HepG2 (cell line): ENCODE data around the gene GLS2. TPM values are rescaled to one million over a fixed set of nuclear protein-coding genes. Genes with fewer than 3 reads are reported as not detected.

Source experiments
- ATAC-seq: fragments of 200-7000 bp; cut with Tn5 transposase; 3 replicates; pipeline ENCODE4 v1.9.1; 2020; ENCODE audit warnings: mild to moderate bottlenecking, moderate library complexity
- BruUV-seq: library from RNA; stranded (reverse); fragments of 400-500 nt; replicated peaks from 2 replicates; lab custom pipeline; 2021; lab: Mats Ljungman, UMichigan
- CTCF ChIA-PET: fragments of 300-600 bp; formaldehyde crosslinking; extraction: SDS; loops from one replicate; lab custom pipeline; 2021; ENCODE audit warnings: low total read pairs, inconsistent platforms, low intra/inter-chr PET ratio; lab: Yijun Ruan, JAX
- POLR2A ChIA-PET: fragments of 350-600 bp; sonication (Branson Sonifier 250); formaldehyde crosslinking; loops from one replicate; lab custom pipeline; 2020; ENCODE audit warnings: antibody characterized with exemption, inconsistent platforms; lab: Yijun Ruan, JAX
- DNase-seq: peaks from one replicate; pipeline ENCODE4 v3.0.0-alpha.2; 2015; ENCODE audit warnings: low spot score
- FAIRE-seq: peaks from 3 replicates; lab custom pipeline; 2011; peaks lifted over from hg19 to GRCh38; lab: Jason Lieb, UNC
- H2AFZ ChIP-seq: one replicate; pipeline ENCODE4 v1.6.1; 2011; ENCODE audit warnings: low read length, inconsistent platforms
- H3K27ac ChIP-seq: fragments of 300-600 bp; 3 replicates; pipeline ENCODE4 v1.8.0; 2011; ENCODE audit warnings: mixed run types, mild to moderate bottlenecking, mixed read lengths, low read length, inconsistent platforms; ENCODE audit not compliant: insufficient read depth; ENCODE audit errors: extremely low read length
- H3K27me3 ChIP-seq, 2 experiments: fragments of 200-600 bp in 1 of 2; 2 replicates in 1 of 2; 3 replicates in 1 of 2; pipeline versions ENCODE4 v1.6.0 to v1.8.0; 2011; ENCODE audit warnings: low read length in 2 of 2, mild to moderate bottlenecking in 2 of 2, moderate library complexity in 2 of 2, inconsistent platforms in 1 of 2; ENCODE audit not compliant: insufficient read depth in 2 of 2, control insufficient read depth in 1 of 2
- H3K36me3 ChIP-seq, 2 experiments: fragments of 200-600 bp in 1 of 2; replicated peaks in 1 of 2; 2 replicates in 1 of 2; 3 replicates in 1 of 2; pipeline versions ENCODE4 v1.5.1 to v1.8.0; 2011; ENCODE audit warnings: low read length in 2 of 2, inconsistent platforms in 1 of 2; ENCODE audit not compliant: insufficient read depth in 2 of 2, control insufficient read depth in 1 of 2
- H3K4me1 ChIP-seq: 2 replicates; pipeline ENCODE4 v1.5.1; 2012; ENCODE audit warnings: low read length, inconsistent platforms; ENCODE audit not compliant: insufficient read depth
- H3K4me2 ChIP-seq: 2 replicates; pipeline ENCODE4 v1.6.0; 2011; ENCODE audit warnings: low read depth, low read length, inconsistent platforms
- H3K4me3 ChIP-seq, 3 experiments: fragments of 200-600 bp in 1 of 3; sonication (generic), shearing (Covaris generic) in 1 of 3; replicated peaks in 1 of 3; 2 replicates each; pipeline ENCODE4 v1.5.1; 2011 to 2016; ENCODE audit warnings: low read length in 3 of 3, inconsistent platforms in 2 of 3, low read depth in 2 of 3, mild to moderate bottlenecking in 2 of 3, control low read depth in 1 of 3, mixed read lengths in 1 of 3; ENCODE audit not compliant: insufficient read depth in 1 of 3
- H3K79me2 ChIP-seq: one replicate; pipeline ENCODE4 v1.6.1; 2011; ENCODE audit warnings: low read length, inconsistent platforms; ENCODE audit not compliant: insufficient read depth
- H3K9ac ChIP-seq: 2 replicates; pipeline ENCODE4 v1.6.0; 2011; ENCODE audit warnings: mild to moderate bottlenecking, low read depth, low read length, inconsistent platforms; ENCODE audit not compliant: insufficient read depth
- H3K9me3 ChIP-seq: 2 replicates; pipeline ENCODE4 v1.5.1; 2012; ENCODE audit warnings: mild to moderate bottlenecking, low read length
- H4K20me1 ChIP-seq: 2 replicates; pipeline ENCODE4 v1.6.0; 2011; ENCODE audit warnings: inconsistent platforms, mild to moderate bottlenecking, low read length, moderate library complexity; ENCODE audit not compliant: insufficient read depth
- ARNT2 ChIP-seq: sonication (generic); formaldehyde crosslinking; IDR thresholded peaks from 2 replicates; pipeline ENCODE4 v1.8.0; 2022; ENCODE audit warnings: mild to moderate bottlenecking, low read depth, missing genetic modification reagents, moderate library complexity
- FOSL1 ChIP-seq: sonication (generic); formaldehyde crosslinking; IDR thresholded peaks from 2 replicates; pipeline ENCODE4 v1.9.0; 2021; ENCODE audit warnings: missing genetic modification reagents, borderline replicate concordance
- FOXM1 ChIP-seq: sonication (generic); formaldehyde crosslinking; IDR thresholded peaks from 2 replicates; pipeline ENCODE4 v1.5.0; 2020; ENCODE audit warnings: missing genetic modification reagents
- GABPB1 ChIP-seq: IDR thresholded peaks from 2 replicates; pipeline ENCODE4 v1.6.1; 2016; ENCODE audit warnings: mild to moderate bottlenecking, missing genetic modification reagents, moderate library complexity, missing compliant biosample characterization
- IKZF1 ChIP-seq: fragments of 450-650 bp; IDR thresholded peaks from 2 replicates; pipeline ENCODE4 v1.7.1; 2016
- IRX3 ChIP-seq: sonication (generic); formaldehyde crosslinking; IDR thresholded peaks from 2 replicates; pipeline ENCODE4 v1.8.1; 2023; ENCODE audit warnings: mild to moderate bottlenecking, low read depth, missing genetic modification reagents, borderline replicate concordance
- KLF16 ChIP-seq, 2 experiments: sonication (generic) in 1 of 2; formaldehyde crosslinking in 1 of 2; IDR thresholded peaks; 2 replicates each; pipeline versions ENCODE4 v1.6.1 to v1.8.0; 2016 to 2023; ENCODE audit warnings: missing genetic modification reagents in 2 of 2, missing compliant biosample characterization in 1 of 2
- MED13 ChIP-seq: sonication (generic); formaldehyde crosslinking; IDR thresholded peaks from 2 replicates; pipeline ENCODE4 v1.5.0; 2020; ENCODE audit warnings: missing genetic modification reagents
- NCOA1 ChIP-seq: sonication (generic); formaldehyde crosslinking; IDR thresholded peaks from 2 replicates; pipeline ENCODE4 v1.9.0; 2021; ENCODE audit warnings: missing genetic modification reagents
- NCOA2 ChIP-seq: sonication (generic); formaldehyde crosslinking; IDR thresholded peaks from 2 replicates; pipeline ENCODE4 v1.8.0; 2022; ENCODE audit warnings: inconsistent platforms
- SALL1 ChIP-seq: sonication (generic); formaldehyde crosslinking; IDR thresholded peaks from 2 replicates; pipeline ENCODE4 v1.8.0; 2022; ENCODE audit warnings: mild to moderate bottlenecking, missing genetic modification reagents
- SIX1 ChIP-seq: sonication (generic); formaldehyde crosslinking; IDR thresholded peaks from 2 replicates; pipeline ENCODE4 v1.4.0; 2020; ENCODE audit warnings: missing genetic modification reagents, borderline replicate concordance
- ZBTB26 ChIP-seq: IDR thresholded peaks from 2 replicates; pipeline ENCODE4 v1.6.1; 2016; ENCODE audit warnings: missing compliant biosample characterization, missing genetic modification reagents, borderline replicate concordance
- ZNF256 ChIP-seq: sonication (generic); formaldehyde crosslinking; conservative IDR thresholded peaks from 2 replicates; pipeline ENCODE4 v1.4.0; 2020; ENCODE audit warnings: missing genetic modification reagents
- ZNF263 ChIP-seq: sonication (generic); formaldehyde crosslinking; IDR thresholded peaks from 2 replicates; pipeline ENCODE4 v1.4.0; 2020; ENCODE audit warnings: missing genetic modification reagents
- ZNF709 ChIP-seq: sonication (generic); formaldehyde crosslinking; IDR thresholded peaks from 2 replicates; pipeline ENCODE4 v1.5.0; 2020; ENCODE audit warnings: mild to moderate bottlenecking, missing genetic modification reagents
- ZNF772 ChIP-seq: sonication (generic); formaldehyde crosslinking; IDR thresholded peaks from 2 replicates; pipeline ENCODE4 v1.5.0; 2020; ENCODE audit warnings: mild to moderate bottlenecking, missing genetic modification reagents
- ZNF776 ChIP-seq: sonication (generic); formaldehyde crosslinking; IDR thresholded peaks from 2 replicates; pipeline ENCODE4 v1.4.0; 2020; ENCODE audit warnings: mild to moderate bottlenecking, missing genetic modification reagents
- ZNF841 ChIP-seq: sonication (generic); formaldehyde crosslinking; IDR thresholded peaks from 2 replicates; pipeline ENCODE4 v1.8.1; 2023; ENCODE audit warnings: missing genetic modification reagents, borderline replicate concordance
- WGBS: methylation state at CpG from one replicate; pipeline ENCODE4 v1.1.6; 2017; ENCODE audit warnings: low lambda C conversion rate; 5-methylcytosine and 5-hydroxymethylcytosine counted together
- in situ Hi-C: cut with HindIII; loops from 2 replicates; pipeline ENCODE4 v1.10.0; 2017; ENCODE audit warnings: low pct_unique_long_range_greater_than_20kb; ENCODE audit not compliant: extremely low pct_ligation_motif_present
- intact Hi-C: fragments of 100-400 bp; cut with micrococcal nuclease; formaldehyde crosslinking; loops from one replicate; pipeline ENCODE4 v1.10.0; 2022; ENCODE audit not compliant: unreplicated experiment
- polyA plus RNA-seq, 8 experiments: library from polyadenylated mRNA; depleted of rRNA in 3 of 8; stranded (reverse) in 7 of 8; unstranded in 1 of 8; fragments of >200 nt; fragmentation: Illumina TruSeq in 4 of 8; extraction: Trizol in 4 of 8; gene quantifications; 2 replicates each; pipeline versions ENCODE4 v1.2.1 to v1.2.3, GENCODE V29; 2011 to 2016; ENCODE audit warnings: low read depth in 4 of 8, missing spikeins in 1 of 8, mixed read lengths in 1 of 8; ENCODE audit not compliant: insufficient read depth in 1 of 8
- total RNA-seq, 5 experiments: library from RNA; depleted of rRNA; stranded (reverse); fragments of >200 nt; fragmentation: Illumina TruSeq; extraction: Trizol; gene quantifications; 2 replicates each; pipeline ENCODE4 v1.2.3, GENCODE V29; 2016; ENCODE audit warnings: low read depth in 1 of 5
- TF ChIP-seq, protein P1 (sequence below): sonication (generic); formaldehyde crosslinking; IDR thresholded peaks from 2 replicates; pipeline ENCODE4 v1.5.0; 2020; ENCODE audit warnings: mild to moderate bottlenecking, missing genetic modification reagents

GLS2 gene
- total and polyA plus RNA-seq, 2 of the 13 experiments (the other 11 are each of a cell fraction or from before 2014, with no cell fraction given), result 8.6 to 12.2 TPM

DNA sequence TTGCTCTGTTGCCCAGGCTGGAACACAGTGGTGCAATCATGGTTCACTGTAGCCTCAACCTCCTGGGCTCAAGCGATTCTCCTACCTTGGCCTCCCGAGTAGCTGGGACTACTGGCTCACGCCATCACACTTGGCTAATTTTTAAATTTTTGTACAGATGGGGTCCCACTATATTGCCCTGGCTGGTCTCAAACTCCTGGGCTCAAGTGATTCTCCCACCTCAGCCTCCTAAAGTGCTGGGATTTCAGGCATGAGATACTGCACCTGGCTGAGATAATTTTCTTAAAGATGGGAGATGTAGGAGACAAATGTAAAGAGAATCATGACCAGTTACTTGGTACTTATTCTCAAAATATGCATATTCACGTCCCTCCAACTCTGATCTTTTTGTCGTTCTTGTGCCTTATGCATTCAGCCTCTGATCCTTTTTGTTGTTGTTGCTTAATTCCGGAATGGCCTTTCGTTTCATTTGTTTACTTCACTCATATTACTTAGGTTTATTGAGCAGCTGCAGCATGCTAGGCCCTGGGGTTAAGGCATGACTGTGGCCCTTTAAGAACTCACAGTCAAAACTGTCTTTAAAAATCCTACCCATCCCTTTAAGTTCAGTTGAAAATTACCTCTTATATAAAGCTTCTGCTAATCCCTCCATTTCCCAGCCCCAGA lies 42.6 kb upstream of the GLS2 start:
- TF ChIP-seq SALL1 (CRISPR knock-in tag), result no peak
- no peak for TF ChIP-seq ZNF841 (CRISPR knock-in tag)
- TF ChIP-seq IKZF1, result no peak
- TF ChIP-seq ZNF772, result no peak
- no peak for TF ChIP-seq ZNF263 (CRISPR knock-in tag)
- no peak for TF ChIP-seq ARNT2 (CRISPR knock-in tag)
- TF ChIP-seq KLF16 (CRISPR knock-in tag; IDR thresholded peaks at IDR 0.05), result no peak
- in situ Hi-C loops, result no loop called here
- no peak for ATAC-seq
- H4K20me1 ChIP-seq, result no peaks in the 10 kb centered on the region
- H3K4me3 ChIP-seq, result no peak overlapping the region
- no TSS peak for BruUV-seq
- intact Hi-C loops, result no loop called here
- no peak overlapping the region for H3K27ac ChIP-seq
- no peaks in the 10 kb centered on the region for H3K36me3 ChIP-seq
- FAIRE-seq, result no peak
- H3K4me2 ChIP-seq, result no peak overlapping the region
- H3K79me2 ChIP-seq, result no peaks in the 10 kb centered on the region
- 75% methylated on average over 7 of the region's 7 CpGs for WGBS
- no peaks in the 10 kb centered on the region for H3K27me3 ChIP-seq
- H3K9me3 ChIP-seq, result no peaks in the 10 kb centered on the region
- ChIA-PET CTCF (no interaction called here), POLR2A (no interaction called here)
- H3K9ac ChIP-seq, result no peak overlapping the region
- H2AFZ ChIP-seq, result no peak overlapping the region
- no peak for DNase-seq
- peaks cover 17% of the 10 kb centered on the region for H3K4me1 ChIP-seq

DNA sequence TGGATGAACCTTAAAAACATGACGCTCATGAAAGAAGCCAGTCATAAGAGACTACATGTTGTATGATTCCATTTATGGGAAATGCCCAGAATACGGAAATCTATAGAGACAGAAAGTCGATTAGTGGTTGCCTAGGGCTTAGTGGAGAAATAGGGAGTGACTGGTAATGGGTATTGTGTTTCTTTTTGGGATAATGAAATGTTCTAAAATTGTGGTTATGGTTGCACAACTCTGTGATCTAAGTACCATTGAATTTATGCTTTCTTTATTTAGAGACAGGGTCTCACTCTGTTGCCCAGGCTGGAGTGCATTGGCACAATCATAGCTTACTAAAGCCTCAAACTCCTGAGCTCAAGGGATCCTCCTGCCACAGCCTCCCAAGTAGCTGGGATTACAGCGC lies 41.7 kb upstream of the GLS2 start:
- intact Hi-C loops, result no loop called here
- Histone ChIP-seq H3K4me2 (no peak overlapping the region), H3K79me2 (no peaks in the 10 kb centered on the region), H3K27ac (no peak overlapping the region), H3K36me3 (no peaks in the 10 kb centered on the region), H2AFZ (no peak overlapping the region), H3K9me3 (no peaks in the 10 kb centered on the region), H3K4me1 (peaks cover 17% of the 10 kb centered on the region), H3K27me3 (no peaks in the 10 kb centered on the region), H3K9ac (no peak overlapping the region), H4K20me1 (no peaks in the 10 kb centered on the region), H3K4me3 (no peak overlapping the region)
- no TSS peak for BruUV-seq
- FAIRE-seq (no peak), DNase-seq (no peak), ATAC-seq (no peak)
- WGBS, result 78% methylated on average over 4 of the region's 4 CpGs
- ChIA-PET POLR2A (no interaction called here), CTCF (no interaction called here)
- in situ Hi-C loops, result no loop called here
- TF ChIP-seq ZNF256 (CRISPR knock-in tag), result no peak
- TF ChIP-seq IRX3 (CRISPR knock-in tag), result no peak
- no peak for TF ChIP-seq MED13
- TF ChIP-seq NCOA2, result no peak
- TF ChIP-seq ZBTB26, result no peak
- no peak for TF ChIP-seq FOSL1
- TF ChIP-seq, protein P1, sequence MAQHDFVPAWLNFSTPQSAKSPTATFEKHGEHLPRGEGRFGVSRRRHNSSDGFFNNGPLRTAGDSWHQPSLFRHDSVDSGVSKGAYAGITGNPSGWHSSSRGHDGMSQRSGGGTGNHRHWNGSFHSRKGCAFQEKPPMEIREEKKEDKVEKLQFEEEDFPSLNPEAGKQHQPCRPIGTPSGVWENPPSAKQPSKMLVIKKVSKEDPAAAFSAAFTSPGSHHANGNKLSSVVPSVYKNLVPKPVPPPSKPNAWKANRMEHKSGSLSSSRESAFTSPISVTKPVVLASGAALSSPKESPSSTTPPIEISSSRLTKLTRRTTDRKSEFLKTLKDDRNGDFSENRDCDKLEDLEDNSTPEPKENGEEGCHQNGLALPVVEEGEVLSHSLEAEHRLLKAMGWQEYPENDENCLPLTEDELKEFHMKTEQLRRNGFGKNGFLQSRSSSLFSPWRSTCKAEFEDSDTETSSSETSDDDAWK (CRISPR knock-in tag), result no peak
- TF ChIP-seq FOXM1, result no peak
- TF ChIP-seq SIX1 (CRISPR knock-in tag), result no peak
- no peak for TF ChIP-seq NCOA1 (CRISPR knock-in tag)
- no peak for TF ChIP-seq ZNF709 (CRISPR knock-in tag)
- no peak for TF ChIP-seq ZNF776
- TF ChIP-seq GABPB1 (CRISPR knock-in tag), result no peak
